K562 (cell line): ENCODE data around the gene GORASP2. TPM values are rescaled to one million over a fixed set of nuclear protein-coding genes. Genes with fewer than 3 reads are reported as not detected.
A peak's percentile ranks its signal among the peaks of the same experiment; 100 is the strongest.

Experiments used
- ATF7 ChIP-seq: fragments of 450-650 bp; IDR thresholded peaks from 2 replicates; pipeline ENCODE4 v1.7.1; 2014; ENCODE audit warnings: mild to moderate bottlenecking, moderate library complexity
- C11orf30 ChIP-seq: fragments of 450-650 bp; IDR thresholded peaks from 2 replicates; pipeline ENCODE4 v1.6.1; 2016; ENCODE audit warnings: low read depth, mild to moderate bottlenecking
- CHCHD3 ChIP-seq: fragments of 250-450 bp; sonication (Bioruptor Pico); IDR thresholded peaks from 2 replicates; pipeline ENCODE4 v2.1.2; 2022; ENCODE audit warnings: mild to moderate bottlenecking
- EP300 ChIP-seq: IDR thresholded peaks from 2 replicates; pipeline ENCODE4 v1.6.1; 2012; ENCODE audit warnings: low read length, improper control_type of control experiment
- FIP1L1 ChIP-seq: fragments of 200-400 bp; formaldehyde crosslinking; IDR thresholded peaks from 2 replicates; pipeline ENCODE4 v1.6.1; 2018; ENCODE audit warnings: mild to moderate bottlenecking, low read depth, low read length; ENCODE audit not compliant: poor library complexity, severe bottlenecking
- JUND ChIP-seq, 2 experiments: IDR thresholded peaks; 2 replicates in 1 of 2; 3 replicates in 1 of 2; pipeline ENCODE4 v1.6.1; 2011; ENCODE audit warnings: borderline replicate concordance in 2 of 2, low read depth in 2 of 2, low read length in 2 of 2, improper control_type of control experiment in 1 of 2, missing biosample characterization in 1 of 2, missing genetic modification characterization in 1 of 2, missing genetic modification reagents in 1 of 2
- KDM5B ChIP-seq: fragments of 200-600 bp; sonication (generic); IDR thresholded peaks from 2 replicates; pipeline ENCODE4 v1.6.1; 2012; ENCODE audit warnings: low read depth, mild to moderate bottlenecking, moderate library complexity, low read length, control low read depth, inconsistent platforms; ENCODE audit not compliant: insufficient replicate concordance
- MEF2A ChIP-seq: IDR thresholded peaks from 2 replicates; pipeline ENCODE4 v1.6.1; 2011; ENCODE audit warnings: low read depth, mild to moderate bottlenecking, low read length, moderate library complexity; ENCODE audit not compliant: control insufficient read depth
- MYBL2 ChIP-seq, 2 experiments: fragments of 450-650 bp in 1 of 2; sonication (generic) in 1 of 2; formaldehyde crosslinking in 1 of 2; IDR thresholded peaks; 2 replicates each; pipeline versions ENCODE4 v1.6.1 to v1.8.1; 2017 to 2022; ENCODE audit warnings: borderline replicate concordance in 1 of 2, inconsistent platforms in 1 of 2, low read depth in 1 of 2, mild to moderate bottlenecking in 1 of 2, missing genetic modification reagents in 1 of 2, moderate library complexity in 1 of 2
- SRF ChIP-seq, 2 experiments: fragments of 250-450, 450-650 bp in 1 of 2; sonication (Bioruptor Pico) in 1 of 2; sonication (generic) in 1 of 2; formaldehyde crosslinking; IDR thresholded peaks; 2 replicates each; pipeline versions ENCODE4 v1.5.0 to v1.5.1; 2020 to 2022; ENCODE audit warnings: mild to moderate bottlenecking in 1 of 2, missing genetic modification reagents in 1 of 2
- WHSC1 ChIP-seq: IDR thresholded peaks from one replicate; pipeline ENCODE4 v1.6.1; 2012; ENCODE audit warnings: low read length, control low read depth, inconsistent platforms
- polyA plus RNA-seq, 8 experiments: library from polyadenylated mRNA; depleted of rRNA in 4 of 8; stranded (reverse) in 5 of 8; unstranded in 3 of 8; fragments of >200 nt; fragmentation: Nextera tagmentation in 2 of 8; fragmentation: Illumina TruSeq in 1 of 8; extraction: Ambion mirVana in 2 of 8; extraction: Trizol in 1 of 8; gene quantifications; 2 replicates each; pipeline versions ENCODE4 v1.2.1 to v1.2.3, GENCODE V29; 2011 to 2014; ENCODE audit warnings: inconsistent platforms in 1 of 8, missing spikeins in 1 of 8
- total RNA-seq, 7 experiments: library from RNA; depleted of rRNA in 6 of 7; stranded (reverse); fragments of >200 nt in 6 of 7; fragmentation: Illumina TruSeq in 2 of 7; extraction: Trizol in 2 of 7; gene quantifications; 2 replicates each; pipeline versions ENCODE4 v1.2.1 to v1.2.3, GENCODE V29; 2011 to 2021; ENCODE audit warnings: low replicate concordance in 1 of 7
- TF ChIP-seq, protein P1 (sequence below): IDR thresholded peaks from 2 replicates; pipeline ENCODE4 v1.6.1; 2011; ENCODE audit warnings: borderline replicate concordance, low read depth, mild to moderate bottlenecking, moderate library complexity, low read length; ENCODE audit not compliant: insufficient read depth, poor library complexity, severe bottlenecking
- TF ChIP-seq, protein P2 (sequence below): IDR thresholded peaks from 2 replicates; pipeline ENCODE4 v1.6.1; 2012; ENCODE audit warnings: low read depth, low read length, improper control_type of control experiment, borderline replicate concordance
- TF ChIP-seq, protein P3 (sequence below): fragments of 450-650 bp; IDR thresholded peaks from 2 replicates; pipeline ENCODE4 v1.6.1; 2014; ENCODE audit warnings: low read depth, mild to moderate bottlenecking, moderate library complexity, borderline replicate concordance
- TF ChIP-seq, protein P4 (sequence below): fragments of 250-450 bp; sonication (Bioruptor Pico); IDR thresholded peaks from 2 replicates; pipeline ENCODE4 v1.4.0; 2020; ENCODE audit warnings: mild to moderate bottlenecking

Gene GORASP2
- total and polyA plus RNA-seq, 9 of the 15 experiments (the other 6 are each of a cell fraction or from before 2014, with no cell fraction given): 27.4 to 180 (median 59.6) TPM

DNA sequence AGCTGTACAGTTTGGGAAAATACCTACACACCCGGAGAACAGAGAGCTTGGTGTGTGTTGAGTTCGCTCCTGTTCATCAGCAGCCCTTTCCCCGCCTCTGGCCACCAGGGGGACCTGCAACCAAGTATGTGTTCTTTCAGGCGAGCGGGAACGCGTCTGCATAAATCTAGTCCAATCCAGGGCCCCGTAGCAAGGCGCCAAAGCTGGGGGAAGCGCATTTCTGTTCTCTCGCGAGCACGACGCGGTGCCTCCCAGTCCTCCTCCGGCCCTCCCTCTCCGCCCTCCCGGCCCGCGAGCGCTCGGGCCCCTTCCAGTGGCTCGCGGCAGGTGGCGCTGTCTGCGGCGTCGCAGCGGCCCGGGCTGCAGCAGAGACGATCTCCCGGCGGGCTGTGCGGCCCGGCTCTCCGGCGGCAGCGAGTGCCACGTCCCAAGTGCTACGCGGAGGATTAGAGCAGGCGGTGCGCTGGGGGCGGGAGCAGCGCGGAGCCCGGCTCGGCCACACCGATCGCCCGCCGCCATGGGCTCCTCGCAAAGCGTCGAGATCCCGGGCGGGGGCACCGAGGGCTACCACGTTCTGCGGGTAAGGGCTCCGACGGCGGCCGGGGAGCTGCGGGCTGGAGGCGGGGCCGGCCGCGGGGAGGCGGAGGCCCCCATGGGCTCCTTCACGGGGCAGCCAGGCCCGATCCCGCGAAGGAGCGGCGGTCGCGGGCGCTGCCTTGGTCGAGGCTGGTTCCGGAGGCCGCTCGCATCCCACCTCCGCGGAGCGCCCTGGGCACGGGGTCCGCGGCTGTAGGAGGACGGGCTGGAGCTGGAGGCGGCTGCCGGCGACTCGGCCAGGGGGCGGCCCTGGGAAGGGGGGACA is at the start of gene GORASP2 (continued):
- TF ChIP-seq JUND (IDR thresholded peaks at IDR 0.05; ENCODE audit: borderline replicate concordance, low read depth, low read length) (peak; percentile 84), JUND (tag; IDR thresholded peaks at IDR 0.05; ENCODE audit: borderline replicate concordance, low read depth, low read length) (peak; percentile 67; the same call in 1 of the 3 replicates), WHSC1 (no peak), SRF (CRISPR knock-in tag; IDR thresholded peaks at IDR 0.05) (peak in 1 of 2 experiments; percentile 86; a peak in 2 of 4 replicates), EP300 (peak; percentile 38), CHCHD3 (CRISPR knock-in tag) (peak; percentile 66; the same call in 1 of the 2 replicates), C11orf30 (peak; percentile 75), MEF2A (peak; percentile 66; the same call in 1 of the 2 replicates), MYBL2 (IDR thresholded peaks at IDR 0.05; ENCODE audit: low read depth) (no peak), MYBL2 (CRISPR knock-in tag; IDR thresholded peaks at IDR 0.05; ENCODE audit: borderline replicate concordance) (no peak), ATF7 (peak; percentile 94), FIP1L1 (peak; percentile 99), KDM5B (peak; percentile 94)
- TF ChIP-seq, protein P1, sequence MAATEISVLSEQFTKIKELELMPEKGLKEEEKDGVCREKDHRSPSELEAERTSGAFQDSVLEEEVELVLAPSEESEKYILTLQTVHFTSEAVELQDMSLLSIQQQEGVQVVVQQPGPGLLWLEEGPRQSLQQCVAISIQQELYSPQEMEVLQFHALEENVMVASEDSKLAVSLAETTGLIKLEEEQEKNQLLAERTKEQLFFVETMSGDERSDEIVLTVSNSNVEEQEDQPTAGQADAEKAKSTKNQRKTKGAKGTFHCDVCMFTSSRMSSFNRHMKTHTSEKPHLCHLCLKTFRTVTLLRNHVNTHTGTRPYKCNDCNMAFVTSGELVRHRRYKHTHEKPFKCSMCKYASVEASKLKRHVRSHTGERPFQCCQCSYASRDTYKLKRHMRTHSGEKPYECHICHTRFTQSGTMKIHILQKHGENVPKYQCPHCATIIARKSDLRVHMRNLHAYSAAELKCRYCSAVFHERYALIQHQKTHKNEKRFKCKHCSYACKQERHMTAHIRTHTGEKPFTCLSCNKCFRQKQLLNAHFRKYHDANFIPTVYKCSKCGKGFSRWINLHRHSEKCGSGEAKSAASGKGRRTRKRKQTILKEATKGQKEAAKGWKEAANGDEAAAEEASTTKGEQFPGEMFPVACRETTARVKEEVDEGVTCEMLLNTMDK: peak; percentile 95
- TF ChIP-seq, protein P2, sequence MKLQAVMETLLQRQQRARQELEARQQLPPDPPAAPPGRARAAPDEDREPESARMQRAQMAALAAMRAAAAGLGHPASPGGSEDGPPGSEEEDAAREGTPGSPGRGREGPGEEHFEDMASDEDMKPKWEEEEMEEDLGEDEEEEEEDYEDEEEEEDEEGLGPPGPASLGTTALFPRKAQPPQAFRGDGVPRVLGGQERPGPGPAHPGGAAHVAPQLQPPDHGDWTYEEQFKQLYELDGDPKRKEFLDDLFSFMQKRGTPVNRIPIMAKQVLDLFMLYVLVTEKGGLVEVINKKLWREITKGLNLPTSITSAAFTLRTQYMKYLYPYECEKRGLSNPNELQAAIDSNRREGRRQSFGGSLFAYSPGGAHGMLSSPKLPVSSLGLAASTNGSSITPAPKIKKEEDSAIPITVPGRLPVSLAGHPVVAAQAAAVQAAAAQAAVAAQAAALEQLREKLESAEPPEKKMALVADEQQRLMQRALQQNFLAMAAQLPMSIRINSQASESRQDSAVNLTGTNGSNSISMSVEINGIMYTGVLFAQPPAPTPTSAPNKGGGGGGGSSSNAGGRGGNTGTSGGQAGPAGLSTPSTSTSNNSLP: no peak
- TF ChIP-seq, protein P3, sequence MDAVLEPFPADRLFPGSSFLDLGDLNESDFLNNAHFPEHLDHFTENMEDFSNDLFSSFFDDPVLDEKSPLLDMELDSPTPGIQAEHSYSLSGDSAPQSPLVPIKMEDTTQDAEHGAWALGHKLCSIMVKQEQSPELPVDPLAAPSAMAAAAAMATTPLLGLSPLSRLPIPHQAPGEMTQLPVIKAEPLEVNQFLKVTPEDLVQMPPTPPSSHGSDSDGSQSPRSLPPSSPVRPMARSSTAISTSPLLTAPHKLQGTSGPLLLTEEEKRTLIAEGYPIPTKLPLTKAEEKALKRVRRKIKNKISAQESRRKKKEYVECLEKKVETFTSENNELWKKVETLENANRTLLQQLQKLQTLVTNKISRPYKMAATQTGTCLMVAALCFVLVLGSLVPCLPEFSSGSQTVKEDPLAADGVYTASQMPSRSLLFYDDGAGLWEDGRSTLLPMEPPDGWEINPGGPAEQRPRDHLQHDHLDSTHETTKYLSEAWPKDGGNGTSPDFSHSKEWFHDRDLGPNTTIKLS: peak; percentile 100
- TF ChIP-seq, protein P4, sequence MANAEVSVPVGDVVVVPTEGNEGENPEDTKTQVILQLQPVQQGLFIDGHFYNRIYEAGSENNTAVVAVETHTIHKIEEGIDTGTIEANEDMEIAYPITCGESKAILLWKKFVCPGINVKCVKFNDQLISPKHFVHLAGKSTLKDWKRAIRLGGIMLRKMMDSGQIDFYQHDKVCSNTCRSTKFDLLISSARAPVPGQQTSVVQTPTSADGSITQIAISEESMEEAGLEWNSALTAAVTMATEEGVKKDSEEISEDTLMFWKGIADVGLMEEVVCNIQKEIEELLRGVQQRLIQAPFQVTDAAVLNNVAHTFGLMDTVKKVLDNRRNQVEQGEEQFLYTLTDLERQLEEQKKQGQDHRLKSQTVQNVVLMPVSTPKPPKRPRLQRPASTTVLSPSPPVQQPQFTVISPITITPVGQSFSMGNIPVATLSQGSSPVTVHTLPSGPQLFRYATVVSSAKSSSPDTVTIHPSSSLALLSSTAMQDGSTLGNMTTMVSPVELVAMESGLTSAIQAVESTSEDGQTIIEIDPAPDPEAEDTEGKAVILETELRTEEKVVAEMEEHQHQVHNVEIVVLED (CRISPR knock-in tag): peak; percentile 84
